ENCODE results near the gene RNF5. TPM values are rescaled to one million over a fixed set of nuclear protein-coding genes. Genes with fewer than 3 reads are reported as not detected.

RNF5 gene
- total RNA-seq, 3 donors from 2014 or later = 56.3 to 78.0 (median 70.5) TPM

GRCh38 chr6:32175711-32176475 lies 2.3 kb upstream of the RNF5 start, which contains the start of gene AGPAT1:
Gene AGPAT1, minus strand, starts transcription at chr6:32176084. Its CDS starts 4,588 bp downstream, at chr6:32171496.
- H3K27ac ChIP-seq = peak within 1 kb of the TSS; percentile 95 to 98

GRCh38 chr6:32176476-32177182 lies 1.6 kb upstream of the RNF5 start:
- intact Hi-C loops (cut with DNase I; ENCODE audit: low total_unique reads) = no loop called here
- H3K4me1 ChIP-seq = peaks cover 0 to 34% of the 10 kb centered on the region in 2 donors

More at GRCh38 chr6:32175711-32176475, 2.3 kb upstream of the RNF5 start, which contains the start of gene AGPAT1:
- Histone ChIP-seq H3K36me3 (no peaks in the 10 kb centered on the region), H3K4me3 (peak within 1 kb of the TSS; percentile 72 to 91 (median 91)), H3K4me1 (peaks cover 0 to 34% of the 10 kb centered on the region in 2 donors), H3K9me3 (no peaks in the 10 kb centered on the region), H3K27me3 (no peaks in the 10 kb centered on the region)
- peak; percentile 73 to 89 (median 81) for TF ChIP-seq POLR2AphosphoS5 (IDR thresholded peaks at IDR 0.05)
- TF ChIP-seq POLR2A (IDR thresholded peaks at IDR 0.05) = peak; percentile 51
- no peak for TF ChIP-seq CTCF (IDR thresholded peaks at IDR 0.05)
- DNase-seq (ENCODE audit: low spot score in 2 of 2) = peak; percentile 94
- intact Hi-C loops (cut with DNase I; ENCODE audit: low total_unique reads) = no loop called here

GRCh38 chr6:32177183-32177787 lies 920 bp upstream of the RNF5 start:
- TF ChIP-seq POLR2AphosphoS5 (IDR thresholded peaks at IDR 0.05) (peak in 2 of 3 donors; percentile 10 to 45), POLR2A (IDR thresholded peaks at IDR 0.05) (peak; percentile 49), CTCF (IDR thresholded peaks at IDR 0.05) (no peak)
- no peaks in the 10 kb centered on the region for H3K36me3 ChIP-seq
- H3K4me3 ChIP-seq = peak overlapping the region; percentile 72 to 91 (median 91)
- peak in 1 of 2 donors; percentile 52 for DNase-seq (ENCODE audit: low spot score in 2 of 2)
- H3K27me3 ChIP-seq = no peaks in the 10 kb centered on the region
- peak overlapping the region; percentile 95 to 98 for H3K27ac ChIP-seq
- peaks cover 0 to 34% of the 10 kb centered on the region in 2 donors for H3K4me1 ChIP-seq
- intact Hi-C loops (cut with DNase I; ENCODE audit: low total_unique reads) = no loop called here
- H3K9me3 ChIP-seq = no peaks in the 10 kb centered on the region

More at GRCh38 chr6:32176476-32177182, 1.6 kb upstream of the RNF5 start:
- H3K9me3 ChIP-seq = no peaks in the 10 kb centered on the region
- H3K27ac ChIP-seq = peak overlapping the region; percentile 95 to 98
- no peak for TF ChIP-seq POLR2AphosphoS5 (IDR thresholded peaks at IDR 0.05)
- no peak for TF ChIP-seq POLR2A (IDR thresholded peaks at IDR 0.05)
- no peak for TF ChIP-seq CTCF (IDR thresholded peaks at IDR 0.05)
- H3K36me3 ChIP-seq = no peaks in the 10 kb centered on the region
- peak overlapping the region; percentile 72 to 91 (median 91) for H3K4me3 ChIP-seq
- H3K27me3 ChIP-seq = no peaks in the 10 kb centered on the region
- no peak for DNase-seq (ENCODE audit: low spot score in 2 of 2)

- no peaks in the 10 kb centered on the region for H3K27me3 ChIP-seq
- TF ChIP-seq POLR2A (IDR thresholded peaks at IDR 0.05) = no peak
- TF ChIP-seq CTCF (IDR thresholded peaks at IDR 0.05) = no peak
- TF ChIP-seq POLR2AphosphoS5 (IDR thresholded peaks at IDR 0.05) = no peak
- peak overlapping the region; percentile 72 to 91 (median 91) for H3K4me3 ChIP-seq
- no peak for DNase-seq (ENCODE audit: low spot score in 2 of 2)
- intact Hi-C loops (cut with DNase I; ENCODE audit: low total_unique reads) = no loop called here
- H3K4me1 ChIP-seq = peaks cover 0 to 28% of the 10 kb centered on the region in 2 donors
- H3K27ac ChIP-seq = peak overlapping the region; percentile 95 to 98
- no peaks in the 10 kb centered on the region for H3K9me3 ChIP-seq
- no peaks in the 10 kb centered on the region for H3K36me3 ChIP-seq
Observed at GRCh38 chr6:32178547-32179440, 589 bp downstream of the RNF5 start.
